GM12801 (cell line): Measurements from ENCODE around the gene THBS1.

Source experiments
- CTCF ChIP-seq: IDR thresholded peaks from one replicate; pipeline ENCODE4 v1.5.1; 2011; ENCODE audit warnings: control low read depth; ENCODE audit not compliant: insufficient read length; ENCODE audit errors: extremely low read depth

Gene THBS1

GRCh38 chr15:39610665-39611064 lies 29.8 kb downstream of the THBS1 start:
- TF ChIP-seq CTCF = no peak

- TF ChIP-seq CTCF = no peak
Measured at GRCh38 chr15:39613271-39613670, 32.4 kb downstream of the THBS1 start.

- TF ChIP-seq CTCF = no peak
Measured at GRCh38 chr15:39613861-39614260, 33.0 kb downstream of the THBS1 start.

GRCh38 chr15:39616731-39617455 lies 36.0 kb downstream of the THBS1 start:
- TF ChIP-seq CTCF = no peak

- TF ChIP-seq CTCF = no peak
Measured at GRCh38 chr15:39618063-39618823, 37.4 kb downstream of the THBS1 start.

GRCh38 chr15:39621210-39621609 lies 40.3 kb downstream of the THBS1 start:
- no peak for TF ChIP-seq CTCF

GRCh38 chr15:39621976-39622375 lies 41.1 kb downstream of the THBS1 start:
- TF ChIP-seq CTCF = no peak
